Stimulated activated CD4-positive, alpha-beta T cell treated with anti-CD3 and anti-CD28 coated beads, Interleukin-4, amount 100 ng/mL, for 24 hours (primary cell): ENCODE measurements around the gene RNU6-1.

Source experiments
- DNase-seq: peaks from one replicate; pipeline ENCODE4 v3.0.0-alpha.2; 2020

RNU6-1 gene

GRCh38 chr15:67794832-67795574 lies 44.8 kb downstream of the RNU6-1 start:
- DNase-seq, result peak; percentile 49

DNA sequence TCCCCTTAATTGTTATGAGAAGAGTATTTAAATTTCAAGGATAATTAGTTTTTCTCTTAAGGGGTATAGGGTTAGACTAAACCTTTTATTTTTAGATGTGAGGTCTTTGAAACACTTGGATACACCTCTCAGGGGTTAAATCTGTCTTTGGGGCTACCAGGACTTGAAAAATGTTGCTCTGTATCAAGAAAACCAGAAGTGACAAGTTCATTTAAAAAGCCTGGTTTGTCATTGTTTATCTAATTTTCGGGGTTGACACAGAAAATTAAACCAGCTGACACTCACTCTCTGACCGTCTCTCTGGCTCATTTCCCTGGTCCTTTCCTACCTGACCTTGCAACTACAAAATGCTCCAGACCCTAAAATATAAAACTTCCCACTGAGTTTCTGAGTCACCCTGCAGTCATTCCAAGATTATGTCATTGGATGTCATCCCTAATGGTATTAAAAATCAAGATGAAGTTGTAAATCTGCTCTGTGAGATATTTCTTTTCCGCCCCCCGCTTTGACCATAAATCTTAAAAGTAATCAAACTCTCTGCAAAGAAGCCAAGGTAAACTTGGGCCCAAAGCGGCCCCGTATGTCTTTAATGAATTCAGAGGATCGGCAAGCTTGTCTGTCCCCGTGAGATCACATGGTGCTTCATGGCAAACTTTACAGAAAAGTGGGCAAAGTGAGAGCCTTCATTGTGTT lies 47.4 kb downstream of the RNU6-1 start:
- DNase-seq, result no peak

DNA sequence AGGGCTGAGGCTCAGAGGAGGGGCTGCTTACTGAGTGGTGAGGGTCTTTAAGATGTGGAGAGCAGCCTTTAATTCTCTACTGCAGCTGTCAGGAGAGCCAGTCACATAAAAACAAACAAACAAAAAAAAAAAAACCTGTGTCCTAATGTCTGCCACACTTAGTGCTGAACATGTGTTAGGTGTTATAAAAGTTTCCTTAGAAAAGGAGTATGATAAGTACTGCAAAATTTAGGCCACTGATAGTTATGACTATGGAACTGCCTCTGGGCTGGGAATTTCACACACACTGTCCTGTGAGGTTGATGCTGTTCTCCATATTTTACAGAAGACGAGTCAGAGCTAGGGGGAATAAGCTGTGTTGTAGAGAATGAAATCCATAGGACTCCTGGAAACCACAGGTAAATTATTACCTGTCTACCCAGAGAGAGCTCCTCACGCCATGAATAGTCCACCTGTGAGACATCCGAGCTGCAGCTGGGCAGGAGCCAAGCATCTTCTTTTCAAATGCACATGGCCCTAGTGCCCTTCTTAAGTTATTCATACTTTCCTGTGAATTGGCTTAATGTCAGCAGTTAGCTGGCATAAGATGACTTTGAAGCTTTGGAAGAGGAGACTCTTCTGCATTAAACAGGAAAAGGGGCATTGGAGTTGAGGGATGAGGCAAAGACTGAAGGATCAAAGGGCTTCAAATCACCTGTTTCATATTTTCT lies 49.1 kb downstream of the RNU6-1 start:
- DNase-seq, result no peak
